LHCN-M2 (cell line): ENCODE results near the gene CBX4. TPM values are rescaled to one million over a fixed set of nuclear protein-coding genes. Genes with fewer than 3 reads are reported as not detected.

Experiments used
- DNase-seq: peaks from one replicate; pipeline ENCODE4 v3.0.0-alpha.2; 2012; ENCODE audit warnings: low read depth
- total RNA-seq: library from RNA; depleted of rRNA; stranded (reverse); fragments of >200 nt; gene quantifications from 2 replicates; pipeline ENCODE4 v1.2.3, GENCODE V29; 2014

CBX4 gene
- total RNA-seq, 1 experiment from 2014 or later = 18.1 TPM

DNA sequence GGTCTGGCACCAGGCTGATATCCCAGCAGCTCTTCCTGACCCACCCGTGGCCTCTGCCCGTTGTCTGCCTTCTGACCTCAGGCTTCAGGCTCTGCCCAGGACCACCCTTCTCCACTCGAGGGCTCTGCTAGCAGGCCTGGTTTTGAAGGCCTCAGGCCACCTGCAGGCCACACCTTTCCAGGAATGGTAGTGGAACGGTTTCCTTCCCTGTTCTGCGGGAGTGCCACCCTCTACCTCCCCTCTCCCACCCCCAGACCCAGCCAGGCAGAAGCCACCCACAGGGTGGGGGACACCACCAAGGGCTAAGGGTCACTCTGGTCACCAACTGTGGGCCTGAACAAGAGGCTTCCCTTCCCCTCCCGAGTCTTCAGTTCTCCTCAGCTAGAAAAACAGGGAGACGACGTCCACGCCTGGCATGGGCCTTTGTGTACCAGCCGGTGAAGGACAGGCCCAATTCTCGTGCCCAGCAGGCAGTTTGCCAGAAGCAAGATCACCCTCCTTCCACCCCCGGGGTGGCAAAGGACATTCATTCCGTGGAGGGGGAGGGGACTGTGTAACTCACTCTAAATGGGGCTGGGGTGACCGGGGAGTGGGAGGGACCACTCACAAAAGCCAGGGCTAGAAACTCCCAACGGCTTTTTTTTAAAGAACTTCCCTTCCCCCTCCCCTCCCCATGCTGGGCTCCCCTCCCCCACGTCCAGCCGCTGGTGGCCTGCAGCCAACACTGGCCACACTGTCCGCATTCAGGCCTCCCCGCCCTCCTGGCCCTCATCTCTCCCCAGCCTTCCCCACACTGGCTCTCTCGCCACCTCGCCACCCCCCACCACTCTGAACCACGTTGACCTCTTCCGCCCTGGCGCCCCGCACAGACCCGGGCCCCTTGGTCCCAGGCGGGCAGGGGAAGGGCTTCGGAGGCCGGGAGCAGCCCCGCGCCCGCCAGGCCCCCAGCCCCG is 7.7 kb downstream of the CBX4 start:
- no peak for DNase-seq

DNA sequence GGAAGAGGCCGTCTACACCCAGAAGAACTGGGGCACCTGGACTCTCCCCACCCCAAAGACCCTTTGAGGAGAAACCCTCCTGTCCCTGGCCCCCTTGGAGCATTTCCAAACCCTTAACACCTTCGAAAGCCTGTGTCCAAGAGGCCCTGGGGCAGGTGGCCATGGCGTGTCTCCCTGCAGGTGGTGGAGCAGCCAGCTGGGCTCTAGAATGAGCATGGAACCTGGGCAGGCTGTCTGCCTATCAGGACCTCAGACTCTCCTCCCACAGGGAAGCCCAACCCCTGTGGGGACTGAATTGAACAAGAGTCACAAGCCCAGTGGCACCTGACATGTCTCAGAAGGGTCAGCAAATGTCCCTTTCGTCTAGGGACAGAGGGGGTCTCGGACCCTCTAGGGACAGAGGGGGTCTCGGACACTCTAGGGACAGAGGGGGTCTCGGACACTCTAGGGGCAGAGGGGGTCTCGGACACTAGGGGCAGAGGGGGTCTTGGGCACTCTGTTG is 8.4 kb downstream of the CBX4 start:
- no peak for DNase-seq

DNA sequence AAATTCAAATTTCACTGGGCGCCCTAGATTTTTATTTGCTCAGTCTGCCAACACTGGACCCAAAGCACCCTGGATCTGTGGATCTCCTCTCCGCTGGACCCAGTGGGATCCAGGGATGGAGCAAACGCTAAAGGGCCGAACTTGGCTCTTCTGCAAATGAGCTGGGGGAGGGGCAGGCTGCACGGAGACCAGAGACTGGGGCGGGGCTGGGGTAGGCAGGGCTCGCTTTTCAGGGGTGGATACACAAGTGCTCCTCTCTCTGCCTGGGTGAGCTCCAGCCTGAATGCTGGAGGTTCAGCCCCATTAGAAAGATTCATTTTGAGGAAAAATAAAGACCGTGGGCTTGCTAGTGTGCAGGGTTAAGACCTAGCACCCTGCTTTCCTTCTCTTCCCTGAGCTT is 8.9 kb downstream of the CBX4 start:
- no peak for DNase-seq

DNA sequence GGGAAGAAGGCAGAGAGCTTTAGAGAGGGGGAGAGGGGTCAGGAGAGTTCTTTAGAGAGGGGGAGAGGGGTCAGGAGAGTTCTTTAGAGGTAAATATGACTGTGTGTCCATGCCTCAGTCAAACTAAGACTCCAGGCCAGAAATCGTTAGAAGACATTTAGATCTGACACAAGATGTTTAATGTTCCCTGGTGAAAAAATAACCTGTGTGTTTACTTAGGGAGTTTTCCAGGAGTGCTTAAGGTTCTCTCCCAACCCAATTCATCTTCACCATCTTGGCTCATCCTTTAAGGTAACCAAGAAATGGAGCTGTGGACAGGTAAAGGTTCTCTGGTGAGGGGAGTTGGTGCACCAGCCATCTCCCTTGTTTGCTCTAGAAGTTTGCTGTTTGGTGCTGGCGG is 9.8 kb downstream of the CBX4 start:
- no peak for DNase-seq

DNA sequence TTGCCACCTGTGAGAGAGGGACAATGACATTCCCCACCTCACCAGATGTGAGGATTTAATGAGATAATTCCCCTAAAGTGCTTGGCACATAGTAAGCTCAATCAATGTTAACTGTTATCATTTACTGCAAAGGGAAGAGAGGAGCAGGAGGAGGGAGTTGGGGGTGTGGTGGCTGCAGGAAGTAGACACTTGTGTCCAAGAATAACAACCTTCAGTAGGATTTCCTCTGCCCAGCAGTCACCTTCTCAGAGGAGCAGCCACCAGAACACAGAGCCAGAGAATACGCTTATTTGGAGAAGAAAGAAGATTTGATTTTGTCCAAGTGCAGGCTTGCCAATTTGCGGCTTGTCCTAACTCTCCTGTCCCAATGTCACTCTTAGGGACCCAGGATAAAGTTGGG is 10.2 kb downstream of the CBX4 start:
- DNase-seq = no peak

DNA sequence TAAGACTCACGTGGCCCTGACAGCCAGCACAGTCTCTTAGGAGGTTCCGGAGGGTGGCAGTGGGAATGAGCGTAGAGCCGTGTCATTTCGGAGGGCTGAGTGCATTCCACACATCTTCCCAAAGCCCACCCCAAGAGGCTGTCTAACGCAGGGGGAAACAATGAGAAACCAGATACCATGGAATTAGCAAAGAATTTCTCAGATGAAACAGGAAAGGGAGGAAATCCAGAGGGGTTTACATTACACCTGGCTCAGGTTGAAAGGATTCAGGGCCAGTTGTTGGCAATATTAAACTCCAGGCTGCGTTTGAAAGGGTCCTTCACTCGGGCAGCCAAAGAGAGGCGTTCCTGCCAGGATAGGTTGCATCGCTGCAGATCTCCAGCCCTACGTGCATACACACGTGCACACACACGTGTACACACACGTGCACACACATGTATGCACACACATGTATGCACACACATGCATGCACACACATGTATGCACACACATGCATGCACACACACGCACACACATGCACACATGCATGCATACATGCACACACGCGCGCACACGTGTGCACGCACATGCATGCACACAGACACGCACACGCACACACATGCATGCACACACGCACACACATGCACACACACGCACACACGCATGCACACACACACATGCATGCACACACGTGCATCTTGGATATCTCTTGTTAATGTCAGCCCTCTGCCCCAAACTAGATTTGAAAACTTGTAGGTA is 12.2 kb downstream of the CBX4 start:
- DNase-seq = no peak

DNA sequence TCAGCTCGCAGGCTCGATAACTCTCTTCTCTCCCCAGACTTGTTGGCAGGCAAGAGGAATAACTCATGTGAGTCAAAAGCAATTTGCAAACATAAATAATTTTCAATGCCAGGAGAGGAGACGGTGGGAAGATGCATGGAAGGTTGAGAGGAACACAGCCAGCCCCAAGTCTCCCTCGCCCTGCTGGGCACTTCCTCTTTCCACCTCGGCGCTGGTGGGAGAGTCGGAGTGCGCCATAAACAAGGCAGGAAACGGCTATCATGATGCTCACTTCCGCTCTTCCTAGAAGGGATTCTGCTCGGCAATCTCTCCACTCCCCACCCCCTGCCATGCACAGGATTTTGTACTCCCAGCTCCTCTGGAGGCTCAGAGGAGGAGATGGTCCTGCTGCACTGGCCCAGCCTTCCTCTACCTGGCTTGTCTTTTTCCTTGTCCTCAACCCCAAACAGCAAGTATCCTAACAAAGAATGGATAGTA is 13.0 kb downstream of the CBX4 start:
- DNase-seq = no peak

DNA sequence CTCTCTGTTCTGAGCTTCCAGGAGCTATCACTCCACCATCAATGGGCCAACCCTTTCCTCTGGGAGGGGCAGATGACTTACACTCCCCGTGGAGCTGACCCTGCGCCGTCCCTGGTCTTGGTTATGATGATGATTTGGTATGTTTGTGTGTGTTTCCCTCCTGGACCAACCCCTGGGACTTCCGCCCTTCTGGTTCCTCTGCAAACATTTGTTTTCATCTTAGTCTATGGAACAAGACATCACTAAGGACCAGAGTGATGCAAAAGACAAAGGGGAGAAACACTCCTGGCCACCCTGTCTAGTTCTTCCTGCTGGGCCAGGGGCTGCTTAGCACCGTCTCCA is 13.7 kb downstream of the CBX4 start:
- no peak for DNase-seq

DNA sequence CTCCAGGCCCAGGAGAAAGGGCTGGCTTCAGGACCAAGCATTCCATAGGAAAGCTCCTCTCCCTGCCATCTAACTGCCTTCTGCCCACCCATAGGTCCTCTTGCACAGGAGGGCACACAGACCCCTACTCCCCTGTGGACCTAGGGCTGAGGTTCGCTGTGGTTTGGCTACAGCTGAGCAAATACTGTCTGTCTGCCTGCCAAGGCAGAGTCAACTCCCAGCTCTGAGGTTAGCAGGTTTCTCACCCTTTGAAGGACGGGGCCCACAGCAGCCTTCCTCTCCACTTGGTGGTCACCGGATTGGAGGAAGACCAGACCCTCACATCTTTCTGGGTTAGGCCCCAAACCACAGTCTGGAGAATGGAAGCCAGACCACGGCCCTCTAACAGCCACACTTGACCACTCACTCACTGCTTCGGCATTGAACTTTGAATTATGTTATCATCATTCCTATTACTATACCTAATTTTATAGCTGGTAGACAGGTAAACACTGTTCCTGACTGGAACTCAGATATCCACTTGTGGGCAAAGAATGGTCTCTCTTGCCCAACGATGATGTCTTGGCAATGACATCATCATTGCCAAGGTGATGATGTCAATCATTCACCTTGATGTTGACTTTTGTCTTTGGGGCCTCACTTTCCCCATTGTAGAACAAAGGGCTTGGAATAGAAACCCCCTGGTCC is 14.2 kb downstream of the CBX4 start:
- no peak for DNase-seq

DNA sequence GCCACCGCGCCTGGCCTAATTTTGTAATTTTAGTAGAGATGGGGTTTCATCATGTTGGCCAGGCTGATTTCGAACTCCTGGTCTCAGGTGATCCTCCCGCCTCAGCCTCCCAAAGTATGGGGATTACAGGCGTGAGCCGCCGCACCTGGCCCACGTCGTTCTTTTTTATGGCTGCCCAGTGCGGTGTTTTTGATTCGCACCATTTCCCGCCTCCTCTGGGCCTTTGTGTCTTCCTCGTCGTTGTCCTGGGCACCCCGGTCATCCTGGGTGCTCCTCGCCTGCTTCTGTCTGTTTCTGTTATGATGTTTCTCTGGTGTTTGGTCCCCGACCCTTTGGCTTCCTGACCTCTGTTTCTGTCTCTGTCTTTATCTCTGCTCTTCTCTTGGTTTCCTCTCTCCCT is 15.0 kb downstream of the CBX4 start:
- no peak for DNase-seq

DNA sequence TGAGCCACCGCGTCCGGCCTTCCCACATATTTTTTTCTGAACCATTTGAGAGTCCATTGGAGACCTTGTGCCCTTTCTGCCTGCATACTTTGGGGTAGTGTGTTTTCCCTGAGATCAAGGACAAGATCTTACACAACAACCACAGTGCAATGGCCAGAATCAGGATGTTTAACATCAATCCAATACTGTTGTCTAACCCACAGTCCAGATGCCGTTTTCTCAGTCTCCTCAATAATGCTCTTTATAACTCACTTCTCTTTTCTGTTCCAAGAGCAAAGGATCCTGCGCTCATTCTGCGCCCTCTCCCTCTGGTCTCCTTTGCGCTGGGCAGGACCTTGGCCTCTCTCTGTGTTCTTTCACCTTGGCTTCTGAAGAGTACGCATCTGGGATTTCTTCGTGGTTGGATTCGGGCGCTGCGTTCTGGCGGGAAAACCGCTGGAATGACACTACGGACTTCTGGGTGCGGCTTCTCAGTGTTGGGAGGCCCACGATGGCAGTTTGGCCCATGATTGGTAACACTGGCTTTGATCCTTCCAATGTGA is 16.6 kb downstream of the CBX4 start:
- DNase-seq = no peak

DNA sequence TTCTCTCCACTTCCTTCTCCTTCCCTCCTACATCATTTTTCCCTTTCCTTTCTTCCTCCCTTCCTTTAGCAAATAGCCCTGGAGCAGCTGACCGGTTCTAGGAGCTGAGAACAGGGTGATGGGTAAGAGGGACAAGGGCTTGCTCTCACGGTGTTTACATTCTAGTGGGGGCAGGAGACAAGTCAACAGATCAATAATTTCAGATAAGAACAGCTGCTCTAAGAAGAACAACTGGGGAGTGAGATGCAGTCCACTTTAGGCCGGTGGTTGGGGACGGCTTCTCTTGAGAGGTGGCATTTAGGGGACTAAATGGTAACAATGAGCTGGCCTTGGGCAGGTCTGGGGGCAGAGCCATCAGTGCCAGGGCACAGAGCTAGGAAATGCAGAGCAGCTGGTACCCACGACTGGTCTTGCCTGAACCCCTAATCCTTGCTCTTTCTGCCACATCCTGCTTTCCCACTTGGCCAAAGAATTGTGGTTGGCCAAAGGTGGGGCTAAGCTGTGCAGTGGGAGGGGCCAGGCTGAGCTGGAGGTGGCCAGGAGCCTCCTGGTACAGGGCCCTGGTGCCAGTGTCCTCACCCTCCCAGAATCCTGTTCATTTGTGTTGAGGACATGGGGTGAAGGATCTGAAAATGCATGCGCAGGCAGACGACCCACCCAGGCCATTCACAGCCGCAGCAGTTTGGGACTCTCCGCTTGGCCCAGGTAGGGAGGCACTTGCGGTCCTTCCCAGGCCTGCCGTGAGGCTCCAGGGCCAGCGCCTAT is 17.7 kb downstream of the CBX4 start:
- no peak for DNase-seq

DNA sequence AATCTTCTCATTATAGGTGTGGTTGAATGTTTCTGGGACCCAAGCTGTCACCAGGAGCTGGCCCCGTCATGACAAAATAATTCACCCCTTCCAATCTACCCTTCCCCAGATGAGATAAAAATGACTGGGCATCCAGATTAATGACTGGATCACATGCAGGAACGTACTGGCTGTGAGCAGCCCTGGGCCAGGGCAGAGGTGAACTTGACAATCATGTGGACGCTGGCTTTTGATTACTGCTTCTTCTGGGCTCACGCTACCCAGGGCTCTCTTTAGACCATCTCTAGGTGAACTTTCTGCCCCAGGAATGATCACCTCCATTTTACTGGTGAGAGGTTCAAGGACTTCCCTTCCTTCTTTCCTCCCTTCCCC is 18.3 kb downstream of the CBX4 start:
- no peak for DNase-seq

DNA sequence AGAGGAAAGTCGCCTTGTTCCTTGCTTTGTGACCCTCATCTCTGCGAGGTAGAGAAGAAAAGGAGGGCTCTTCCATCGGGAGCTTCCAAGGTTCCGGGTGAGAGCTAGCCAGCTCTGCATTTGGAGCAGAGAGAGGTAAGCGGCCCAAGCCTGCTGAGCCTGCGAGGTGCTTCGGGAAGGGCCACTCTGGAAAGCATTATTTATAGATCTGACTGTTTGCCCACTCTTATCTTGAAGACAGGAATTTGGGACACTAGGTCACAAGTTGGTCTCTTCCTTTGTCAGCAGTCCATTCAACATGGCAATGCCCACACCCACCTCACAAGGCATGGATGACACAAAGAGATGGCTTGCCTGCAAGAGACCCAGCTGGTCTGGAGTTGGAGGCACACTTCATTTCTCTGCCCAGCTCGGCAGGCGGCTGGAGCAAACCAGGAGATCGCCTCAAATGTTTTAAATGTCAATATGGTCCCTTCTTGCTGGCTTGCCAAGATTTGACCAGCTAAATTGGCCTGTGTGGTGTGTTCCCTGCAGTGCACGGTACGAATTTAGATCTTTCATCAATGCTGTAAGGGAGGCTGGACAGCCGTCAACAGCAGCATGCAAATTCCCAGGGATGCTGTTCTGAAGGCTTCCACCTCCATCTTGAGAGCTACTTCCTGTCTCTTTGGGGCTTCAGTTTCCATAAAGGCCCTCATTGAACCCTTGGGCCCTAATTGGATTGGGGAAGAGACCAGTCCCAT is 19.5 kb downstream of the CBX4 start:
- no peak for DNase-seq

DNA sequence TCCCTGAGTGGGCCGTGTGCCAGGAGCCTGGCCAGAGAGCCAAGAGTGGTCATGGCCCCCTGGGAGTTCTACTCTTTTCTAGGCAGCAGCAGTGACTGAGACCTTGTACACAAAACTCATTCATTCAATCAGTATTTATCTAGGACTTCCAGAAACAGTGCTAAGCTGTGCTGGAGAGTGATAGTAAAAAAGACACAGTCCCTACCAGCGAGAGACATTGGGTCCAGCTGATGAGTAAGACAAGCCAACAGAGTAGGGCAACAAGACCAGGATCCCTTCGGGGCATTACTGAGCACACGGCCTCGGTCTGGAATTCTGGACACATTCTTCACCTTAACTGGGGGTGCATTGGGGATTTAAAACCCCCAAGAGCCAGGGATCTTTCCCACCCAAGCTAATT is 20.2 kb downstream of the CBX4 start:
- no peak for DNase-seq

DNA sequence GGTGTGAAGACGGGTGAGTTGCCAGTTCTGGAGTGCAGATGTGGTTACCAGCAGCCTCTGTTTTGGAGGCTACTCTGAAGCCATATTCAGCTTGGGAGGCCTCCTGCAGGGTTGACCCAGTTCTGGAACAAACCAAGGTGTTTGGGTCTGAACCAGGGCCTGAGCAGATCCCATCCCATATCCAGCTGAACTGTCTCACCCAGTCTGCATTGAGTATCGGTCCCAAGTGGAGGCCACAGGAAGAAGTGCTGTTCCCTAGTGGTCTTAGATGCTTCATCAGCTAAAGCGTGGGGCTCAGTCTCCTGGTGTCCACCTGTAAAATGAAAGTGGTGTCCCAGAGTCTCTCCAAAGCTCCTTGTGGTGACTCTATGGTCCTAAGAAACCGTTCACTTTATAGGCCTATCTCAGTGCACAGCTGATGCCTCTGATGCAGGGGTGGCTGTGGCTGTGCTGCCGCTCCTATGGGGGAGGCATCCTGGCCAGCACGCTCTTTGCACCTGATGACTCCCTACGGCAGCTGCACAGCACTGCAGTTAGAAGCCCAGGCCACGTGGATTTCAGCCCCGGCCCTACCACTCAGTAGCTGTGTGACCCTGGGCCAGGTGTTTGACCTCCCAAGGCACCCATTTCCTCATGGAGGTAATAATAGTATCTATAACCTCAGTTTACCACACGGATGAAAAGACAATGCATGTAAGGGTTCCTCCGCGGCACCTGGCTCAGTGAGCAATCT is 21.0 kb downstream of the CBX4 start:
- no peak for DNase-seq

DNA sequence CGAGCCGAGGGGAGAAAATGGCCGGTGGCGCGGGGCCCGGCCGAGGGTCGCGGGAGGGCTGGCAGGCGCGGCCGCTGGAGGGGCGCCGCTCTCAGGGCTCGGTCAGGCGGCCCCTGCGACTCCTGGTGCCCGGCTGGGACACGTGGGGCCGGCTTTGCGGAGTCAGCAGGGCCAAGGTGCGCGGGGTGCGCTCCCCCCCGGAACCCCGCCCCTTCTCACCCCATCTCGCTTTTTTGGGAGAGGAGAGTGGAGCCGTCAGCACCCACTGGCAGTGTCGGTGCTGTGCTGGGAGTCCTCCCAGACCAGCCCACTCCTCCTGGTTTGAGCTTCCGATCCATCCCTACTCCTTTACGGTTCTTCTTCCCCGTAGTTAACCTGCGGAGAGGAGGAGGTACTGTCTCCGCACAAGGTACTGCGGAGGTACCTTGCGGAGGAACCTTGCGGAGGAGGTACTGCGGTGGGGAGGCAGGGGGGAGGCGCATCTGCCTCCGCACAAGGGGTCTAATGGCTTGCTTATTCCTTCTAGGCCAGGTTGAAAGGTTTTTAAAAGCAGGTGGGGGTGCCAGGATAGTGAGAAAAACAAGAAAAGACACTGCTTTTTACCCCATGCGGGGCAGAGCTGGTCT is 23.3 kb downstream of the CBX4 start:
- no peak for DNase-seq

DNA sequence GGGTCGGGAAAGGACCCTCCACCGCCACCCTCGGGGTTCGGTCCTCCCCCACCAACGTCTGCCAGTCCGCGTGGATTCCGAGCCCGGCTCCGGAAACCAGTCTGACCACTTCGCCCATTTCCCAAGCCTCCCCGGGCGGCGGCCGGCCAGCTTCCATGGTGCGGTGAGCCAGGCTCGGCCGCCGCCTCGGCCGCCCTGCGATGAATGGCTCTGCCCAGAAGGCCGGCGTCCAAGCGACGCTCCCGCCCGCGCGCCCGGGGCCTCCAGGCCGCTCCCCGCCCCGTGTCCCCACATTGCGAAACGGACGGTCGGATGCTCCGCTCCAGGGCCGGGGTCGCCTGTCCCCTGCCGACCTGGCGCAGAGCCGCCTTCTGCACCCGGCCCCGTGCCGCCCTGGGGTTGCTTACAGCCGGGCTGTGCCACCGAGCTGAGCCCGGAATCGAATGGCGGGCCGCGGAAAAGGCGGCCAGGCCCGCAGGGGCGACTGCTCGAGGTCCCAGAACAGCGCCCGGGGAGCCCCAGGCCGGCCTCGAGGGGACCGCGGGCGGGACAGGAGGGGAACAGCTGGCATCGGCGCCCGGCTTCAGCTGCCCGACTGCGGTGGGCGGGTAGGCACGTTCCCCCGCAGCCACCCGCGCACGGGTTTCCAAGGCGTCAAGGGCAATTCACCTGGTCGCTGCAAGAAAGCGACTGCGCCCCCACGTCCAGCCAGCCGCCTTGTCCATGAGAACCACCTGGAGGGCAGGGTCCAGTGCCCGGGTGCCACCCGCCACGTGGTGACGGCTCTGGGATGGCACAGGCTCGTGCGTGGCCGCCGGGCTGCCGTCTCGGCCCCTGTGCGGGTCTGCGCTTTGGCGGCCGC is 24.0 kb downstream of the CBX4 start:
- DNase-seq = no peak
